ENCODE measurements around the gene MAP2K2. TPM values are rescaled to one million over a fixed set of nuclear protein-coding genes. Genes with fewer than 3 reads are reported as not detected.

The MAP2K2 gene
- total RNA-seq, 5 donors from 2014 or later (not counting 1 experiment from before 2014, with no cell fraction given): 101 to 152 (median 141) TPM

DNA sequence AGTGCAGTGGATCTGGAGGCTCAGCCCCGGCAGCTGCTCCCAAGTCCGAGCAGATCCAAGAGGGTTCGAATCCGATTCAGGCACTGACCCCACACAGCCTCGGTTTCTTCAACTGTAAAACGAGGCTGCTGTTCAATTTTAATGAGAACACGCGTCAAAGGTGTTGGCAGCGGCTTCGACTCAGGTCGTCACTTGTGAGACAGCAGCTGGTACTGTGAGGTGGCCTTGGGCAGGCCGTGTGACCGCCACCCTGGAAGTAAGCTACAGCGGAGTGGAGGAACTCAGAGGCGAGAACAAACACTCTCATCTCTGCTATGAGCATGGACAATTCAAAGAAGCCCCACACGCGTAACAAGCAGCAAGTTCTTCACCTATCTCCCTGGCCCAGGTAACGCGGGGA lies 9.7 kb downstream of the MAP2K2 start:
- no peak for DNase-seq
- H3K27ac Mint-ChIP-seq: peak overlapping the region; percentile 15 to 85
- ChIA-PET POLR2A (interaction anchor here in 1 of 2 donors (0.6 kb wide), 1 partner anchor 9 kb away, joined by 4 read pairs; no protein-coding TSS in a partner anchor), CTCF (no interaction called here)
- peaks cover 9 to 52% of the 10 kb centered on the region in 2 donors for H3K36me3 ChIP-seq (ENCODE audit: control insufficient read depth in 2 of 2, extremely low read depth in 1 of 2, insufficient read depth in 1 of 2, low read length in 1 of 2)
- H3K4me3 Mint-ChIP-seq: peak overlapping the region in 1 of 3 donors; percentile 70
- no peaks in the 10 kb centered on the region for H3K9me3 ChIP-seq
- H3K27ac ChIP-seq (ENCODE audit: low read length): peak overlapping the region; percentile 64
- peaks cover 13% of the 10 kb centered on the region for H3K36me3 Mint-ChIP-seq
- no peaks in the 10 kb centered on the region for H3K9me3 Mint-ChIP-seq
- H3K27me3 Mint-ChIP-seq: no peaks in the 10 kb centered on the region
- WGBS (ENCODE audit: insufficient coverage): 94% methylated on average over 17 of the region's 19 CpGs
- H3K27me3 ChIP-seq (replicated peaks in 1 of 2; ENCODE audit: control insufficient read depth in 2 of 2, extremely low read depth in 1 of 2, insufficient read depth in 2 of 2, low read length in 1 of 2): no peaks in the 10 kb centered on the region
- no peak for ATAC-seq (replicated peaks in 1 of 4)
- peaks cover 13 to 57% of the 10 kb centered on the region in 2 experiments for H3K4me1 ChIP-seq (ENCODE audit: control insufficient read depth in 1 of 2, extremely low read depth in 1 of 2, insufficient read depth in 2 of 2, low read length in 2 of 2)
- peaks cover 31 to 66% (median 45%) of the 10 kb centered on the region in 3 donors for H3K4me1 Mint-ChIP-seq
- no peak overlapping the region for H3K4me3 ChIP-seq (ENCODE audit: control insufficient read depth in 1 of 2, extremely low read depth in 1 of 2, low read length in 1 of 2)

DNA sequence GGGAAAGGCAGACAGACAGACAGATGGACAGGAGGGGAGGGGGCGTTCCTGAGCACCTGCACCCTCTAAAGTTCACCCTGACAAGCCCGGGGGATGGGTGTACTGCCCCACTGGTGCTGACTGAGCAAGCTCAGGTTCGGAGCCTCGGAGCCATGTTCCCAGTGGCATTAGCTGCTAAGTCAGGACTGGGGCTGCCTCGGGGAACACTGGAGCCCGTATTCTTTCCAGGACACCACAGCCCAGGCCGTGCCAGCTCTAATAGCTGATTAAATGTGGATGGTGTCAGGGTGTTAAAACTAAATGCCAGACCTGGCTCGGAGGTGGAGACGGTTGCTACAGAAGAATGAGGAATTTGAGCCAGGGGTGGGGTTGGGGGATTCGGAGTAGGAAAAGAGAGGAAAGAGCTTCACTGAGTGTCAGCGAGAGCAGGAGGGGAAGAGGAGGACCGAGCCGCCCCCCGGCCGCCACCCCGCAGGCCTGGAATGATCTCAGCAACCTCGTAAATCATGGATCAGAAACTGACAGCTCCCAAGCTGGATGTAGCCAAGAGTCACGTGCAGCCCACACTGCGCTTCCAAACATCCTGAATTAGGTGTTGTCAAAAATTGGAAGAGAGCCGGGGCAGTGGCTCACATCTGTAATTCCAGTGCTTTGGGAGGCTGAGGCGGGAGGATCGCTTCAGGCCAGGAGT lies 10.4 kb downstream of the MAP2K2 start:
- no peaks in the 10 kb centered on the region for H3K27me3 Mint-ChIP-seq
- no peaks in the 10 kb centered on the region for H3K27me3 ChIP-seq (replicated peaks in 1 of 2; ENCODE audit: control insufficient read depth in 2 of 2, extremely low read depth in 1 of 2, insufficient read depth in 2 of 2, low read length in 1 of 2)
- peaks cover 9 to 50% of the 10 kb centered on the region in 2 donors for H3K36me3 ChIP-seq (ENCODE audit: control insufficient read depth in 2 of 2, extremely low read depth in 1 of 2, insufficient read depth in 1 of 2, low read length in 1 of 2)
- H3K27ac ChIP-seq (ENCODE audit: low read length): no peak overlapping the region
- H3K4me1 Mint-ChIP-seq: peaks cover 37 to 72% (median 51%) of the 10 kb centered on the region in 3 donors
- 98% methylated on average over 17 of the region's 22 CpGs for WGBS (ENCODE audit: insufficient coverage)
- DNase-seq: no peak
- H3K27ac Mint-ChIP-seq: peak overlapping the region; percentile 28 to 77
- ATAC-seq (replicated peaks in 1 of 4): no peak
- peak overlapping the region in 1 of 3 donors; percentile 70 for H3K4me3 Mint-ChIP-seq
- H3K9me3 ChIP-seq: no peaks in the 10 kb centered on the region
- no peaks in the 10 kb centered on the region for H3K9me3 Mint-ChIP-seq
- no peak overlapping the region for H3K4me3 ChIP-seq (ENCODE audit: control insufficient read depth in 1 of 2, extremely low read depth in 1 of 2, low read length in 1 of 2)
- H3K4me1 ChIP-seq (ENCODE audit: control insufficient read depth in 1 of 2, extremely low read depth in 1 of 2, insufficient read depth in 2 of 2, low read length in 2 of 2): peaks cover 17 to 63% of the 10 kb centered on the region in 2 experiments
- H3K36me3 Mint-ChIP-seq: peaks cover 13% of the 10 kb centered on the region
- ChIA-PET CTCF (no interaction called here), POLR2A (interaction anchor here in 1 of 2 donors (0.6 kb wide), 1 partner anchor 9 kb away, joined by 4 read pairs; no protein-coding TSS in a partner anchor)

DNA sequence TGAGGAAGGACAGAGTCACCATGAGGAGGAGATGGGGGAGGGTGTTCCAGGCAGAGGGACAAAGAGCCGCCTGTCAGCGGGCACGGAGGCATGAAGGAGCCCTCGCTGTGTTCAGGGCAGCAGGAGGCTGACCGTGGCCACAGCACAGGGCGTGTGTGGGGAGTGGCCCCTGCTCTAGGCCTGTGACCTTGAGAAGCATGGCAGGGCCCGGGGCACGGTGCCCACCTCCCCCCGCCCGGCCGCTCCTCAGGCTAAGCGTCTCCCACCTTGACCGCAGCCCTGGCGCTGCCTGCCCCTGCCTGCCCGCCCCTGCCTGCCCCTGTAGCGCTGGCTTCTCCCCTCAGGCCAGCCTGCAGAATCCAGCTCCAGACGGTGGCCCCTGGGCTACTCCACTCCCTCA lies 11.6 kb downstream of the MAP2K2 start:
- Histone ChIP-seq H3K4me1 (ENCODE audit: control insufficient read depth in 1 of 2, extremely low read depth in 1 of 2, insufficient read depth in 2 of 2, low read length in 2 of 2) (peaks cover 17 to 75% of the 10 kb centered on the region in 2 experiments), H3K9me3 (no peaks in the 10 kb centered on the region), H3K27ac (ENCODE audit: low read length) (no peak overlapping the region), H3K27me3 (replicated peaks in 1 of 2; ENCODE audit: control insufficient read depth in 2 of 2, extremely low read depth in 1 of 2, insufficient read depth in 2 of 2, low read length in 1 of 2) (no peaks in the 10 kb centered on the region), H3K36me3 (ENCODE audit: control insufficient read depth in 2 of 2, extremely low read depth in 1 of 2, insufficient read depth in 1 of 2, low read length in 1 of 2) (peaks cover 9 to 48% of the 10 kb centered on the region in 2 donors), H3K4me3 (ENCODE audit: control insufficient read depth in 1 of 2, extremely low read depth in 1 of 2, low read length in 1 of 2) (no peak overlapping the region)
- no peak overlapping the region for H3K27ac Mint-ChIP-seq
- DNase-seq (no peak), ATAC-seq (replicated peaks in 1 of 4) (no peak)
- WGBS (ENCODE audit: insufficient coverage): 97% methylated on average over 15 of the region's 17 CpGs
- H3K36me3 Mint-ChIP-seq: peaks cover 15% of the 10 kb centered on the region
- no peaks in the 10 kb centered on the region for H3K27me3 Mint-ChIP-seq
- H3K9me3 Mint-ChIP-seq: no peaks in the 10 kb centered on the region
- CTCF ChIA-PET: no interaction called here
- POLR2A ChIA-PET: no interaction called here
- no peak overlapping the region for H3K4me3 Mint-ChIP-seq
- peaks cover 46 to 75% (median 57%) of the 10 kb centered on the region in 3 donors for H3K4me1 Mint-ChIP-seq

GRCh38 chr19:4109626-4109945 lies 14.3 kb downstream of the MAP2K2 start:
- no peaks in the 10 kb centered on the region for H3K9me3 ChIP-seq
- H3K27ac Mint-ChIP-seq: peak overlapping the region; percentile 93
- no peak for ATAC-seq (replicated peaks in 1 of 4)
- peaks cover 11 to 84% of the 10 kb centered on the region in 2 experiments for H3K4me1 ChIP-seq (ENCODE audit: control insufficient read depth in 1 of 2, extremely low read depth in 1 of 2, insufficient read depth in 2 of 2, low read length in 2 of 2)
- peaks cover 55 to 79% (median 66%) of the 10 kb centered on the region in 3 donors for H3K4me1 Mint-ChIP-seq
- peaks cover 9 to 38% of the 10 kb centered on the region in 2 donors for H3K36me3 ChIP-seq (ENCODE audit: control insufficient read depth in 2 of 2, extremely low read depth in 1 of 2, insufficient read depth in 1 of 2, low read length in 1 of 2)
- H3K36me3 Mint-ChIP-seq: peaks cover 19% of the 10 kb centered on the region
- 90% methylated on average over 2 of the region's 6 CpGs for WGBS (ENCODE audit: insufficient coverage)
- H3K4me3 Mint-ChIP-seq: peak overlapping the region in 1 of 3 donors; percentile 71
- CTCF ChIA-PET: interaction anchor here in 1 of 2 donors (0.7 to 1.0 kb wide), 2 partner anchors 20 to 122 kb away, joined by 4 to 6 read pairs; no protein-coding TSS in a partner anchor
- H3K9me3 Mint-ChIP-seq: no peaks in the 10 kb centered on the region
- no peak for DNase-seq
- POLR2A ChIA-PET: interaction anchor here (0.5 to 1.2 kb wide), 6 partner anchors 20 to 550 kb away, joined by 3 to 7 read pairs (median 4); partner anchors contain the start of gene EEF2 (in 1 of the 2)
- no peaks in the 10 kb centered on the region for H3K27me3 Mint-ChIP-seq
- no peak overlapping the region for H3K4me3 ChIP-seq (ENCODE audit: control insufficient read depth in 1 of 2, extremely low read depth in 1 of 2, low read length in 1 of 2)
- peak overlapping the region; percentile 86 for H3K27ac ChIP-seq (ENCODE audit: low read length)
- H3K27me3 ChIP-seq (replicated peaks in 1 of 2; ENCODE audit: control insufficient read depth in 2 of 2, extremely low read depth in 1 of 2, insufficient read depth in 2 of 2, low read length in 1 of 2): no peaks in the 10 kb centered on the region

GRCh38 chr19:4108767-4109625 lies 14.9 kb downstream of the MAP2K2 start:
- WGBS (ENCODE audit: insufficient coverage): 6% methylated on average over 33 of the region's 35 CpGs
- ATAC-seq (replicated peaks in 1 of 4) (peak; percentile 62 to 68 (median 67)), DNase-seq (peak; percentile 59 to 89 (median 79))
- no peaks in the 10 kb centered on the region for H3K27me3 ChIP-seq (replicated peaks in 1 of 2; ENCODE audit: control insufficient read depth in 2 of 2, extremely low read depth in 1 of 2, insufficient read depth in 2 of 2, low read length in 1 of 2)
- Mint-ChIP-seq H3K4me1 (peaks cover 55 to 79% (median 67%) of the 10 kb centered on the region in 3 donors), H3K27ac (peak overlapping the region; percentile 93), H3K27me3 (no peaks in the 10 kb centered on the region), H3K4me3 (peak overlapping the region; percentile 39 to 71 (median 54)), H3K36me3 (peaks cover 19% of the 10 kb centered on the region), H3K9me3 (no peaks in the 10 kb centered on the region)
- peaks cover 11 to 84% of the 10 kb centered on the region in 2 experiments for H3K4me1 ChIP-seq (ENCODE audit: control insufficient read depth in 1 of 2, extremely low read depth in 1 of 2, insufficient read depth in 2 of 2, low read length in 2 of 2)
- H3K27ac ChIP-seq (ENCODE audit: low read length): peak overlapping the region; percentile 86
- peaks cover 9 to 33% of the 10 kb centered on the region in 2 donors for H3K36me3 ChIP-seq (ENCODE audit: control insufficient read depth in 2 of 2, extremely low read depth in 1 of 2, insufficient read depth in 1 of 2, low read length in 1 of 2)
- H3K4me3 ChIP-seq (ENCODE audit: control insufficient read depth in 1 of 2, extremely low read depth in 1 of 2, low read length in 1 of 2): peak overlapping the region; percentile 18 to 19
- H3K9me3 ChIP-seq: no peaks in the 10 kb centered on the region
- CTCF ChIA-PET: interaction anchor here in 1 of 2 donors (0.6 to 1.0 kb wide), 3 partner anchors 20 to 121 kb away, joined by 3 to 6 read pairs (median 4); partner anchors contain the start of gene ZBTB7A
- POLR2A ChIA-PET: interaction anchor here (0.5 to 1.2 kb wide), 5 partner anchors 20 to 293 kb away, joined by 3 to 7 read pairs (median 3); partner anchors contain the start of gene EEF2 (in 1 of the 2)

GRCh38 chr19:4103080-4103433 lies 20.9 kb downstream of the MAP2K2 start:
- ATAC-seq (replicated peaks in 1 of 4): no peak
- Histone ChIP-seq H3K27me3 (replicated peaks in 1 of 2; ENCODE audit: control insufficient read depth in 2 of 2, extremely low read depth in 1 of 2, insufficient read depth in 2 of 2, low read length in 1 of 2) (no peaks in the 10 kb centered on the region), H3K27ac (ENCODE audit: low read length) (peak overlapping the region; percentile 75), H3K36me3 (ENCODE audit: control insufficient read depth in 2 of 2, extremely low read depth in 1 of 2, insufficient read depth in 1 of 2, low read length in 1 of 2) (peaks cover 17 to 44% of the 10 kb centered on the region in 2 donors), H3K4me1 (ENCODE audit: control insufficient read depth in 1 of 2, extremely low read depth in 1 of 2, insufficient read depth in 2 of 2, low read length in 2 of 2) (peaks cover 0 to 58% of the 10 kb centered on the region in 2 experiments), H3K9me3 (no peaks in the 10 kb centered on the region), H3K4me3 (ENCODE audit: control insufficient read depth in 1 of 2, extremely low read depth in 1 of 2, low read length in 1 of 2) (no peak overlapping the region)
- Mint-ChIP-seq H3K36me3 (peaks cover 14% of the 10 kb centered on the region), H3K27ac (no peak overlapping the region), H3K9me3 (no peaks in the 10 kb centered on the region), H3K27me3 (no peaks in the 10 kb centered on the region), H3K4me1 (peaks cover 38 to 42% (median 40%) of the 10 kb centered on the region in 3 donors), H3K4me3 (peak overlapping the region in 1 of 3 donors; percentile 72)
- CTCF ChIA-PET: no interaction called here
- WGBS (ENCODE audit: insufficient coverage): 65% methylated on average over 6 of the region's 9 CpGs
- no peak for DNase-seq
- POLR2A ChIA-PET: no interaction called here

All from T-cell (primary cell).